Osteoblast (primary cell): ENCODE data around the gene DOK3. TPM values are rescaled to one million over a fixed set of nuclear protein-coding genes. Genes with fewer than 3 reads are reported as not detected.

ENCODE experiments used
- DNase-seq: peaks from one replicate; pipeline ENCODE4 v3.0.0; 2011; ENCODE audit warnings: low spot score, mixed read lengths; ENCODE audit not compliant: insufficient read length; ENCODE audit errors: missing footprints
- H2AFZ ChIP-seq: 2 replicates; pipeline ENCODE4 v1.6.0; 2011; ENCODE audit warnings: mild to moderate bottlenecking, low read length
- H3K27ac ChIP-seq: 2 replicates; pipeline ENCODE4 v1.5.1; 2011; ENCODE audit warnings: mild to moderate bottlenecking, low read depth, low read length, moderate library complexity
- H3K27me3 ChIP-seq: 2 replicates; pipeline ENCODE4 v1.6.0; 2012; ENCODE audit warnings: mild to moderate bottlenecking, control low read depth, inconsistent platforms, low read length, moderate library complexity; ENCODE audit not compliant: insufficient read depth
- H3K36me3 ChIP-seq: 2 replicates; pipeline ENCODE4 v1.5.1; 2011; ENCODE audit warnings: mild to moderate bottlenecking, low read length, control low read depth, moderate library complexity; ENCODE audit not compliant: insufficient read depth
- H3K4me1 ChIP-seq: 2 replicates; pipeline ENCODE4 v1.5.1; 2011; ENCODE audit warnings: mild to moderate bottlenecking, low read length, control low read depth, moderate library complexity; ENCODE audit not compliant: insufficient read depth
- H3K4me2 ChIP-seq: 2 replicates; pipeline ENCODE4 v1.6.0; 2011; ENCODE audit warnings: mild to moderate bottlenecking, low read length; ENCODE audit not compliant: insufficient read depth
- H3K4me3 ChIP-seq: fragments of 200-600 bp; sonication (generic); 3 replicates; pipeline ENCODE4 v1.5.1; 2012; ENCODE audit warnings: mild to moderate bottlenecking, low read length, inconsistent platforms; ENCODE audit not compliant: insufficient read depth
- H3K79me2 ChIP-seq: 2 replicates; pipeline ENCODE4 v1.6.0; 2012; ENCODE audit warnings: mild to moderate bottlenecking, low read length, control low read depth, inconsistent platforms; ENCODE audit not compliant: insufficient read depth
- H3K9me3 ChIP-seq: 2 replicates; pipeline ENCODE4 v1.5.1; 2011; ENCODE audit warnings: low read depth, low read length, control low read depth
- H4K20me1 ChIP-seq: 2 replicates; pipeline ENCODE4 v1.6.0; 2012; ENCODE audit warnings: mild to moderate bottlenecking, low read length, control low read depth; ENCODE audit not compliant: insufficient read depth
- CTCF ChIP-seq: IDR thresholded peaks from 2 replicates; pipeline ENCODE4 v1.5.1; 2011; ENCODE audit warnings: mild to moderate bottlenecking, low read depth, low read length, moderate library complexity; ENCODE audit errors: extremely low read depth
- total RNA-seq: library from RNA; depleted of rRNA; stranded (reverse); fragments of >200 nt; gene quantifications from 2 replicates; pipeline ENCODE4 v1.2.3, GENCODE V29; 2012

DOK3 gene
- total RNA-seq, 1 donor, result 1.1 TPM

DNA sequence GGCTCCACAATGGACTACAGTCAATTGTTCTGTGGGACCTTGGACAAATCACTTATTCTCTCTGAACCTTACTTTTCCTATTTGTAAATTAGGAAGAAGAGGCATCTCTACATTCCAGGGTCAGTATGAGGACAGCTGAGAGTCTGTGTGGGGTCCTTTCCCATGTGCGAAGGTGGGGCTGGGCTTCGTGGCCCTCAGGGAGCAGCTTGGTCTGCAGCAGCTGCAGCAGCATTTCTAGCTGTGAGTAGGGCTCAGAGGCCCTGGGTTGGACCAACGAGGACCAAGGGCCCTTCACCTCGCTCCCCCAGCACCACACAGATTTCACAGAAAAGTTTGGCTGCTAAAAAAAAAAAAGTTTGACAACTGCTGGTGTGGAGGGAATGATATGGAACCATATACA is 16.6 kb upstream of the DOK3 start:
- Histone ChIP-seq H3K4me1 (no peaks in the 10 kb centered on the region), H3K79me2 (peaks cover 36% of the 10 kb centered on the region), H3K4me2 (no peak overlapping the region), H3K36me3 (peaks cover 82% of the 10 kb centered on the region), H3K4me3 (no peak overlapping the region), H3K27me3 (no peaks in the 10 kb centered on the region), H2AFZ (no peak overlapping the region), H3K27ac (no peak overlapping the region), H4K20me1 (peaks cover 39% of the 10 kb centered on the region), H3K9me3 (no peaks in the 10 kb centered on the region)
- peak; percentile 1 for DNase-seq
- no peak for TF ChIP-seq CTCF

DNA sequence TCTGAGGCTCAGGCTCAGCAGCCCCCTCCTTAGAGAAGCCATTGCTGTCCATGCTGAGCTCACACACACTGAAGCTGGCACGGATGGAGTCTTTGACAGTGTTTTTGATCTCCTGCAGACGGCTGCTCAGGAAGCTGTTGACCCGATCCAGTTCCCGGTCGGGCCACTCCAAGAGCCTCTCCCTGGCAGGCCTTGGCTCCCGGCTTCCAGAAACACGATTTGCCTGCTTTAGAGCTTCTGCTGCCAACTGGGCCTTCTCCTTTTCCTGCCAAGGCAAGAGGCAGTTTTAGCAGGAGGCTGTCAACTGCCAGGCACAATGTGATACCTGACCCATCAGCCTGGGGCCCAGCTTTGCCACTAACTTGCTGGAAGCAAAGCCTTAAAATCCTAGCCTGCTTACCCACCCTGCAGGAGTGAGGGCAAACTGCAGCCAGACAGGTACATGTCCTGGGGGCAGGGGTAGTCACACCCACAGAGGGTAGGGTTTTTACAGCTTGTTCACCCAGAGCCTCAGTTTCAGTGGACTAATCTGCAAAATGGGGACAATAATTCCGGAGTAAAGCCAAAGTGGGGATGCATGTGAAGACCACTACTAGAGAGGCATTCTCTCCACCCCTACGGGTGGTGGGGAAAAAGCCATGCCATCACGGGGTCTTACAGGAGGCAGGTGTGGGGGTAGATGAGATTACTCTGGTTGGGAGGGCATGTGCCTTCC is 15.5 kb upstream of the DOK3 start:
- no peak overlapping the region for H3K4me2 ChIP-seq
- DNase-seq, result peak; percentile 25
- TF ChIP-seq CTCF, result no peak
- H4K20me1 ChIP-seq, result peaks cover 30% of the 10 kb centered on the region
- no peak overlapping the region for H3K27ac ChIP-seq
- peaks cover 81% of the 10 kb centered on the region for H3K36me3 ChIP-seq
- no peak overlapping the region for H3K4me3 ChIP-seq
- no peaks in the 10 kb centered on the region for H3K4me1 ChIP-seq
- no peaks in the 10 kb centered on the region for H3K27me3 ChIP-seq
- no peak overlapping the region for H2AFZ ChIP-seq
- H3K9me3 ChIP-seq, result no peaks in the 10 kb centered on the region
- peaks cover 31% of the 10 kb centered on the region for H3K79me2 ChIP-seq

- Histone ChIP-seq H3K36me3 (peaks cover 81% of the 10 kb centered on the region), H3K27me3 (no peaks in the 10 kb centered on the region), H2AFZ (no peak overlapping the region), H3K27ac (no peak overlapping the region), H4K20me1 (peaks cover 29% of the 10 kb centered on the region), H3K4me2 (no peak overlapping the region), H3K4me1 (no peaks in the 10 kb centered on the region), H3K4me3 (no peak overlapping the region), H3K9me3 (no peaks in the 10 kb centered on the region), H3K79me2 (peaks cover 33% of the 10 kb centered on the region)
- no peak for TF ChIP-seq CTCF
- DNase-seq, result peak; percentile 14
Observed at GRCh38 chr5:177524539-177524900, 14.9 kb upstream of the DOK3 start.

GRCh38 chr5:177523711-177524538 is 14.3 kb upstream of the DOK3 start:
- TF ChIP-seq CTCF, result no peak
- H3K27ac ChIP-seq, result no peak overlapping the region
- H4K20me1 ChIP-seq, result peaks cover 26% of the 10 kb centered on the region
- peak; percentile 52 for DNase-seq
- no peak overlapping the region for H3K4me2 ChIP-seq
- H3K4me1 ChIP-seq, result peaks cover 5% of the 10 kb centered on the region
- H3K36me3 ChIP-seq, result peaks cover 82% of the 10 kb centered on the region
- peaks cover 33% of the 10 kb centered on the region for H3K79me2 ChIP-seq
- no peaks in the 10 kb centered on the region for H3K9me3 ChIP-seq
- no peak overlapping the region for H2AFZ ChIP-seq
- no peaks in the 10 kb centered on the region for H3K27me3 ChIP-seq
- H3K4me3 ChIP-seq, result no peak overlapping the region
